DMS53 (cell line): Measurements from ENCODE around the gene PUSL1.

ENCODE experiments used
- DNase-seq: peaks from one replicate; lab custom pipeline; 2025; lab: John Stamatoyannopoulos, UW

PUSL1 gene

GRCh38 chr1:1325288-1326074 is 17.1 kb downstream of the PUSL1 start:
- DNase-seq, result peak; percentile 76

DNA sequence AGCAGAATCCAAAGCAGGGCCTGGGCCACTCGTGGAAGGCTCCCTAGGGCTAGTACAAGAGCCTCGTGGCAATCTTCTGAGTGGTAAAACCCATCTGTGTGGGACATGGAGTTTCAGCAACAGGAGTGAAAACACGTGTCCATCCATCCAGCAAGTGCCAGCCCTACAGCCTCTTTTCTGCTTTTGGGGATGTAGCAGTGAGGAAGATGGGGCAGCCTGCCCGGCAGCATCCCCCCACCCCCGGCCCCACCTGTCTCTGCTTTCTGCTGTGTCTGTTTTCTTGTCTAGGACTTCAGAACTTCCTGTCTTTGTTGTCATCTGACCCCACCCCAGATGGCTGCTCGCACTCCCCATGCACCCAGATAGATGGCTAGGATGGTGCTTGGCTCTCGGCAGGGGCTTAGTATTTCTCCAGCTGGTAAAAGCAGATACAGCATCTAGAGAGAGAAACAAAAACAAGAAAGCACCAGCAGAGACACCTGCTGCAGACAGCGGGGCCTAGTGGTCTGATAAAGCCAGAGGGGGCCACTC is 17.7 kb downstream of the PUSL1 start:
- DNase-seq, result no peak

DNA sequence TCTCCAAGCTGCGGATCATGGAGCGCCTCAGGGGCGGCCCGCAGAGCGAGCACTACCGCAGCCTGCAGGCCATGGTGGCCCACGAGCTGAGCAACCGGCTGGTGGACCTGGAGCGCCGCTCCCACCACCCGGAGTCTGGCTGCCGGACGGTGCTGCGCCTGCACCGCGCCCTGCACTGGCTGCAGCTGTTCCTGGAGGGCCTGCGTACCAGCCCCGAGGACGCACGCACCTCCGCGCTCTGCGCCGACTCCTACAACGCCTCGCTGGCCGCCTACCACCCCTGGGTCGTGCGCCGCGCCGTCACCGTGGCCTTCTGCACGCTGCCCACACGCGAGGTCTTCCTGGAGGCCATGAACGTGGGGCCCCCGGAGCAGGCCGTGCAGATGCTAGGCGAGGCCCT is 18.9 kb downstream of the PUSL1 start:
- no peak for DNase-seq

DNA sequence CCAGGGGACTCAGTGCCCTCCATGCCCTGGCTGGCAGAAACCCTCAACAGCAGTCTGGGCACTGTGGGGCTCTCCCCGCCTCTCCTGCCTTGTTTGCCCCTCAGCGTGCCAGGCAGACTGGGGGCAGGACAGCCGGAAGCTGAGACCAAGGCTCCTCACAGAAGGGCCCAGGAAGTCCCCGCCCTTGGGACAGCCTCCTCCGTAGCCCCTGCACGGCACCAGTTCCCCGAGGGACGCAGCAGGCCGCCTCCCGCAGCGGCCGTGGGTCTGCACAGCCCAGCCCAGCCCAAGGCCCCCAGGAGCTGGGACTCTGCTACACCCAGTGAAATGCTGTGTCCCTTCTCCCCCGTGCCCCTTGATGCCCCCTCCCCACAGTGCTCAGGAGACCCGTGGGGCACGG is 19.9 kb downstream of the PUSL1 start:
- no peak for DNase-seq

DNA sequence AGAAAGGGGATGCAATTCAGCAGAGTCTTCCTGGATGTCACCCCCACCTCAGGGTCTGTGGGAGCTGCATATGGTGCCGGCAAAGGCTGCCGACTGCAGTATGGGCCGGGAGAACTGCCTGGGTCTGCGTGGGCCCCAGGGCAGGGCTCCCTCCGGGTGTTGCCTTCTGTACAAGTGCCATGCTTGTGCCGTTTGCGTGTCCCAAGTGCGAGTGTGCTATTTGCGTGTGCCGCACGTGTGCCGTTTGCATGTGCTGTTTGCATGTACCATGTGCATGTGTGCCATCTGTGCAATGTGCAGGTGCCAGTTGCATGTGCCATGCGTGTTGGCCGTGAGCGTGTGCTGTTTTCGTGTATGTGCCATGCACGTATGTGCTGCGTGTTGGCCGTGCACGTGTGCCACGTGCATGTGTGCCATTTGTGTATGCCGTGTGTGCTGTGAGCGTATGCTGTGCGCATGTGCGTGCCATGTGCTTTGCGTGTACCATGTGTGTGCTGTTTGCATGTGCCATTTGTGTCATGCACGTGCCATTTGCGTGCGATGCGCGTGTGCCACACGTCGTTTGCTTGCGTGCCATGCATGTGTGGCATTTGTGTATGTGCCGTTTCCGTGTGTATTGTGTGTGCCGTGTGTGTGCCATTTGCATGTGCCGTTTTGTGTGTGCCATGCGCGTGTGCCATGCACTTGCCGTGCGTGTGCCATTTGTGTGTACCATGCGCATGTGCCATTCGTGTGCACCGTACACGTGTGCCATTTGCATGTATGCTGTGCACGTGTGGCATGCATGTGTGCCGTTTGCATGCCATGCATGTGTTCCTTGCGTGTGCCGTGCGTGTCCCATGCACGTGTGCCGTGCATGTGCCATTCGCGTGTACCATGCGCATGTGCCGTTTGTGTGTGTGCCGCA is 21.2 kb downstream of the PUSL1 start:
- no peak for DNase-seq

- DNase-seq, result peak; percentile 43
These were observed 22.1 kb downstream of the PUSL1 start for GRCh38 chr1:1330366-1331067.

DNA sequence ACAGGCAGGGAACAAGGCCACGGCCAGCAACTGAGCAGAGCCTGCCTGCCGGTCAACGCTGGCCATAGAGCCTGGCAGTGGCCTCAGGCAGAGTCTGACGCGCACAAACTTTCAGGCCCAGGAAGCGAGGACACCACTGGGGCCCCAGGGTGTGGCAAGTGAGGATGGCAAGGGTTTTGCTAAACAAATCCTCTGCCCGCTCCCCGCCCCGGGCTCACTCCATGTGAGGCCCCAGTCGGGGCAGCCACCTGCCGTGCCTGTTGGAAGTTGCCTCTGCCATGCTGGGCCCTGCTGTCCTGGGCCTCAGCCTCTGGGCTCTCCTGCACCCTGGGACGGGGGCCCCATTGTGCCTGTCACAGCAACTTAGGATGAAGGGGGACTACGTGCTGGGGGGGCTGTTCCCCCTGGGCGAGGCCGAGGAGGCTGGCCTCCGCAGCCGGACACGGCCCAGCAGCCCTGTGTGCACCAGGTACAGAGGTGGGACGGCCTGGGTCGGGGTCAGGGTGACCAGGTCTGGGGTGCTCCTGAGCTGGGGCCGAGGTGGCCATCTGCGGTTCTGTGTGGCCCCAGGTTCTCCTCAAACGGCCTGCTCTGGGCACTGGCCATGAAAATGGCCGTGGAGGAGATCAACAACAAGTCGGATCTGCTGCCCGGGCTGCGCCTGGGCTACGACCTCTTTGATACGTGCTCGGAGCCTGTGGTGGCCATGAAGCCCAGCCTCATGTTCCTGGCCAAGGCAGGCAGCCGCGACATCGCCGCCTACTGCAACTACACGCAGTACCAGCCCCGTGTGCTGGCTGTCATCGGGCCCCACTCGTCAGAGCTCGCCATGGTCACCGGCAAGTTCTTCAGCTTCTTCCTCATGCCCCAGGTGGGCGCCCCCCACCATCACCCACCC is 22.9 kb downstream of the PUSL1 start, which contains the start of gene TAS1R3:
Gene TAS1R3 (plus strand): TSS at position 213 of the 898 bp plus-strand sequence. CDS start 66 bp downstream, at position 279.
- DNase-seq, result peak; percentile 85

DNA sequence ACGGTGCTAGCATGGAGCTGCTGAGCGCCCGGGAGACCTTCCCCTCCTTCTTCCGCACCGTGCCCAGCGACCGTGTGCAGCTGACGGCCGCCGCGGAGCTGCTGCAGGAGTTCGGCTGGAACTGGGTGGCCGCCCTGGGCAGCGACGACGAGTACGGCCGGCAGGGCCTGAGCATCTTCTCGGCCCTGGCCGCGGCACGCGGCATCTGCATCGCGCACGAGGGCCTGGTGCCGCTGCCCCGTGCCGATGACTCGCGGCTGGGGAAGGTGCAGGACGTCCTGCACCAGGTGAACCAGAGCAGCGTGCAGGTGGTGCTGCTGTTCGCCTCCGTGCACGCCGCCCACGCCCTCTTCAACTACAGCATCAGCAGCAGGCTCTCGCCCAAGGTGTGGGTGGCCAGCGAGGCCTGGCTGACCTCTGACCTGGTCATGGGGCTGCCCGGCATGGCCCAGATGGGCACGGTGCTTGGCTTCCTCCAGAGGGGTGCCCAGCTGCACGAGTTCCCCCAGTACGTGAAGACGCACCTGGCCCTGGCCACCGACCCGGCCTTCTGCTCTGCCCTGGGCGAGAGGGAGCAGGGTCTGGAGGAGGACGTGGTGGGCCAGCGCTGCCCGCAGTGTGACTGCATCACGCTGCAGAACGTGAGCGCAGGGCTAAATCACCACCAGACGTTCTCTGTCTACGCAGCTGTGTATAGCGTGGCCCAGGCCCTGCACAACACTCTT is 23.8 kb downstream of the PUSL1 start:
- peak; percentile 88 for DNase-seq

GRCh38 chr1:1332774-1333480 is 24.5 kb downstream of the PUSL1 start:
- DNase-seq, result peak; percentile 79

- peak; percentile 33 for DNase-seq
These were observed 25.3 kb downstream of the PUSL1 start for GRCh38 chr1:1333551-1334241.

GRCh38 chr1:1334835-1335234 is 26.4 kb downstream of the PUSL1 start:
- DNase-seq, result no peak

- DNase-seq, result no peak
These were observed 26.9 kb downstream of the PUSL1 start for GRCh38 chr1:1335283-1335682.

DNA sequence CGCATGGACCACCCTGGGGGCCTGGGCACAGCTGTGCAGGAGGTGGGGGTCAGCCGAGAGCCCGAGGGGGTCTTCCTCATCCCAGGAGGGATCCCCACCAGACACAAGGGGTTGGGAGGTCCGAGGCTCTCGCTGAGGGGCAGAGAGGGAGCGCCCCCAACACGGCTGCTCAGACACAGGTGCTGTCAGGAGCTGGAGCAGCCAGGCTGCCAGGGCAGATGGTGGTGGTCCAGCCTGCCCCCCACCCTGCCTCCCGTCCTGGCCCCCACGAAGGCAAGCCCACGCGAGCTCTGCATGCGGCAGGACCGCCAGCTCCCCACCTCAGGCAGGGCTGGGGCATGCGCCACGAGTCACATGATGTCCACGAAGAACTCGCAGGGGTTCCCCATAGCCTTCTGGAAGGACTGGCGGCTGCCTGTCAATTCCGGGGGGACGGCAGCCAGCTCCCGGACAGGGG is 27.4 kb downstream of the PUSL1 start:
- DNase-seq, result no peak

DNA sequence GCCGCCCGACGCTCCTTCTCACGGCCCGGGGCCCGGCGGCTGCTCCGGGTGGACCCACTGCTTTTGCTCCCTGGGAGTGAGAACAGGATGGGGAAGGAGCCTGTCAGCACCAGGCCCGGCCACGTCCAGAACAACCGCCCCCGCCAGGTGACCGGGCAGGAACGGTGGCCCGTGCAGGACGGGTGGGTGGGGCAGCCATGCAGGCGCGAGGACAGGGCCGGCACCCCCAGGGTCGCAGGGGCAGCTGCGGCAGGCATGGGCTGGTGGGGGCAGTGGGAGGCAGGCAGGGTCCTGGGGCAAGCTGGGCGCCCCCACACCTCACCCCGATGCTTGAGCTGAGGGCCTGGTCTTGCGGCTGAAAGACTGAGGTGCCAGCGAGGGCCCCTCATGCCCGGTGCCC is 28.0 kb downstream of the PUSL1 start:
- no peak for DNase-seq

DNA sequence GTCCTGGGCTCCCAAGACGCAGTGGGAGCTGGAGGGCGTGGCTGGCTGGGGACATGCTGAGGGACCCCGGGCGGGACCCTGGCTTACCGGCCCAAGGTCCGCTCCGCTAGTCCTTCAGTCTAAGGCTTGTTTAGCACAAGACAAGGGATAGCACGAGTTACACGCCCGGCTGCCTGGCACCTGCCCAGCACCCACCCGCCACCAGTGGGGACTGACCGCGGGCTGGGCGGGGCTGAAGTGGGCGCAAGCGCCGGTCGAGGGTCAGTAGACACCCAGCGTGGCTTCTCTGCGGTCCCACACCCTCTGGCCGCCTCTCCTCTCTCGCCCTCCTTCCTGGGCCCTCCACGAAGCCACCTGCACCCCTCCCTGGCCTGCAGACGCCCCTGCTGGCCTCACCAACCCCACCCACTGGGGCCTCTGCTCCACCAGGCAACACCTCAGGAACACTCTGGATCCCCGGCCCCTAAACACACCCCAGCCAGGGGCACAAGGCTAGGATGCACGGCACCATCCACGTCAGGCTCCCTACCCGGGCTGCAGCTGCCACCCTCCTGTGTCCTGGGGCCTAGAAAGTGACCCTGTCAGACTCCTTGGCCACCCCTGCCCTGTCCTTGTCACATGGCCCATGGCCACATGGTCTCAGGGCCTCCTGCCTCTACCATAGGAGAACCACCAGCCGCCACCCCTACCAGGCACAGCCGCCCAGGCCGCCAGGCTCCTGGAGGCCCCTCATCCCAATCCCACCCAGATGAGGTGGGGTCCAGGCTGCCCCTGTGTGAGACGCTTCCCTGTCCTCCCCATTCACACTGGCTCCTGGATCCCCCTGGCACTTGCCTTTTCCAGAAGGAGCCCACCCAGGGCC is 28.8 kb downstream of the PUSL1 start:
- no peak for DNase-seq

DNA sequence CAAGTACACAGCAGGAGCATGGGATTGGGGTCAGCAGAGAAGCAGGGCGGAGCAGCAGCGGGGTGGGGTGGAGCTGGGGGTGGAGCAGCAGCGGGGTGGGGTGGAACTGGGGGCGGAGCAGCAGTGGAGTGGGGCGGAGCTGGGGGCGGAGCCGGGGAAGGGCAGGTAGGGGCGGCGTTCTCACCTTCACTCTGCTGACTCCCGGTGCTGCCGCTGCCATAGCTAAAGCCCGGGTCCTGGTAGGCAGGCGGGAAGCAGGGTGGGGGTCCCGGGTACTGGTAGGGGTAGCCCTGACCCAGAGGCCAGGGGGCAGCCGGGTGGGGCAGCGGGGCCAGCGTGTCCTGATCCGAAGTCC is 29.4 kb downstream of the PUSL1 start:
- DNase-seq, result peak; percentile 41

DNA sequence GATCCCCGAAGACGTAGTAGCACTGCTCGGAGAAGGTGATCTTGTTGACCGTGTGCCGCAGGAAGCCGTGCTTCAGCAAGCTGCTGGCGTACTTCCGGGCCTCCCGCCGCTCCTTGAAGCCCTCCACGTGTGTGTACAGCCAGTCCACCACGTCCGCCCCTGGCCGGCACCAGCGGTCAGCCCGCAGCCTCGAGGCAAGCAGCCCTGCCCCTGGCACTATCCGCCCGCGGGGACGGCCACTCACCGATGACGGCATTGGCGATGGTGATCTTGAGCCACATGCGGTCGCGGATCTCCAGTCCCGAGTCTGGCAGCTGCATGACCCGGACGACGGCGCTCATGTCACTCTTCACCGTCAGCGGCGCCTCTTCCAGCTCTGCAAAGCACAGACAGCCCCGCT is 29.9 kb downstream of the PUSL1 start:
- DNase-seq, result no peak

DNA sequence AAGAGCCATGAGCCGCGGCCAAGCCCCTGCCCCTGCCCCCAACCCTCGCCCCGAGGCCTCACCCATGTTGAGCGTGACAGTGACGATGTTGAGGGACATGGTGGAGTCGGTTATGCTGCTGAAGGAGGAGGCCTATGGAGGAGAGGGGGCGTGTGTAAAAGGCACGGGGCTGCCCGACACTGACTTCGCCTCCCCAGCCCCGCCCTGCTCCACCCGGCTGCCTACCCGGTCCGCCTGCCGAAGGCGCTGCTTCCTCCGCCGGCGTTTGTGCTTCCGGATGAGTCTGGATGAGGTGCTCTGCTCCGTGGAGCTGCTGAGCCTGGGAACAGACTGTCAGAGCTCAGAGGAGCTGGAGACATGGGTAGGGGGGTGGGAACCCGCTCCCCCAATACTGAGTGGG is 31.8 kb downstream of the PUSL1 start:
- DNase-seq, result no peak
